ENCODE data around the gene TPSAB1.

- TF ChIP-seq CTCF (IDR thresholded peaks at IDR 0.05) (no peak), REST (IDR thresholded peaks at IDR 0.05; ENCODE audit: insufficient read depth in 1 of 2, low read depth in 2 of 2, low read length in 1 of 2) (no peak), POLR2AphosphoS5 (IDR thresholded peaks at IDR 0.05; ENCODE audit: low read depth, low read length) (no peak), SIN3A (IDR thresholded peaks at IDR 0.05; ENCODE audit: borderline replicate concordance, insufficient read depth, low read depth, low read length) (no peak), TCF7L2 (IDR thresholded peaks at IDR 0.05; ENCODE audit: low read depth, low read length) (no peak)
Measured at GRCh38 chr16:1290063-1290501, 49.6 kb downstream of the TPSAB1 start.
